CD4-positive, alpha-beta T cell treated with Interleukin-21 for 1 hour (primary cell): ENCODE measurements around the gene SHMT2.

Experiments
- DNase-seq: peaks from one replicate; pipeline ENCODE4 v3.0.0-alpha.2; 2020

Gene SHMT2

GRCh38 chr12:57241402-57242310, 12.1 kb downstream of the SHMT2 start:
- DNase-seq = no peak

GRCh38 chr12:57242329-57242690, 12.8 kb downstream of the SHMT2 start:
- DNase-seq = no peak

- DNase-seq = peak; percentile 65
Measured at GRCh38 chr12:57242691-57243454, 13.4 kb downstream of the SHMT2 start.

- DNase-seq = peak; percentile 81
Measured at GRCh38 chr12:57243521-57244311, 14.2 kb downstream of the SHMT2 start.

- DNase-seq = no peak
Measured at GRCh38 chr12:57244312-57244696, 14.8 kb downstream of the SHMT2 start.

- no peak for DNase-seq
Measured at GRCh38 chr12:57247041-57247440, 17.5 kb downstream of the SHMT2 start.

GRCh38 chr12:57248934-57249742, 19.6 kb downstream of the SHMT2 start:
- no peak for DNase-seq

- DNase-seq = no peak
Measured at GRCh38 chr12:57250541-57250940, 21.0 kb downstream of the SHMT2 start.

GRCh38 chr12:57250956-57251355, 21.4 kb downstream of the SHMT2 start, which contains the start of gene STAC3:
Gene STAC3 (minus strand): TSS chr12:57251187. CDS start chr12:57249636, 1,551 bp downstream.
- no peak for DNase-seq

- DNase-seq = no peak
Measured at GRCh38 chr12:57254506-57255280, 25.2 kb downstream of the SHMT2 start.

GRCh38 chr12:57255916-57256315, 26.4 kb downstream of the SHMT2 start:
- DNase-seq = no peak

- no peak for DNase-seq
Measured at GRCh38 chr12:57258977-57259970, 29.8 kb downstream of the SHMT2 start.

GRCh38 chr12:57260366-57260765, 30.9 kb downstream of the SHMT2 start:
- DNase-seq = no peak

- no peak for DNase-seq
Measured at GRCh38 chr12:57261428-57261865, 31.9 kb downstream of the SHMT2 start.

- DNase-seq = no peak
Measured at GRCh38 chr12:57262126-57262822, 32.8 kb downstream of the SHMT2 start.

GRCh38 chr12:57263096-57263495, 33.6 kb downstream of the SHMT2 start:
- DNase-seq = no peak

- no peak for DNase-seq
Measured at GRCh38 chr12:57266681-57267080, 37.2 kb downstream of the SHMT2 start.

- no peak for DNase-seq
Measured at GRCh38 chr12:57268264-57268663, 38.8 kb downstream of the SHMT2 start.

- DNase-seq = no peak
Measured at GRCh38 chr12:57270966-57271470, 41.5 kb downstream of the SHMT2 start.
